Measurements from ENCODE around the gene DOCK9. TPM values are rescaled to one million over a fixed set of nuclear protein-coding genes. Genes with fewer than 3 reads are reported as not detected.

The DOCK9 gene
- total RNA-seq, 1 experiment from 2014 or later = 31.7 TPM

GRCh38 chr13:98970330-98970729 is 7.5 kb downstream of the DOCK9 start:
- no peaks in the 10 kb centered on the region for H3K9me3 ChIP-seq (ENCODE audit: low read length)
- intact Hi-C loops (cut with micrococcal nuclease) = no loop called here
- no peaks in the 10 kb centered on the region for H3K9me2 ChIP-seq (replicated peaks; ENCODE audit: low read length)
- no peak overlapping the region for H2AFZ ChIP-seq (ENCODE audit: low read length)
- no peak overlapping the region for H3K27ac ChIP-seq (ENCODE audit: low read length)
- H3K36me3 ChIP-seq (ENCODE audit: low read depth, low read length) = no peaks in the 10 kb centered on the region
- no peaks in the 10 kb centered on the region for H3K27me3 ChIP-seq (ENCODE audit: low read length)
- no peak overlapping the region for H3K9ac ChIP-seq (ENCODE audit: low read length)
- H3K4me2 ChIP-seq (ENCODE audit: low read length) = no peak overlapping the region
- POLR2A ChIA-PET (ENCODE audit: unreplicated experiment) = no interaction called here
- TF ChIP-seq EZH2 (IDR thresholded peaks at IDR 0.05; ENCODE audit: low read length, unreplicated experiment) = no peak
- TF ChIP-seq CTCF (conservative IDR thresholded peaks at IDR 0.05; ENCODE audit: low read depth, low read length) = no peak
- TF ChIP-seq EZH2phosphoT487 (IDR thresholded peaks at IDR 0.05; ENCODE audit: borderline replicate concordance, low read length) = no peak
- H3F3A ChIP-seq (ENCODE audit: low read length, unreplicated experiment) = no peaks in the 10 kb centered on the region
- DNase-seq = no peak
- no TSS peak for BruUV-seq (replicated peaks)
- no peak overlapping the region for H3K4me3 ChIP-seq (ENCODE audit: low read length)
- no peak for ATAC-seq
- CTCF ChIA-PET = no interaction called here
- H3K4me1 ChIP-seq (ENCODE audit: insufficient read depth, low read length) = peaks cover 14% of the 10 kb centered on the region
- no peaks in the 10 kb centered on the region for H4K20me1 ChIP-seq (ENCODE audit: low read length)
- H3K79me2 ChIP-seq (ENCODE audit: low read length) = no peaks in the 10 kb centered on the region

- Histone ChIP-seq H3K9ac (ENCODE audit: low read length) (no peak overlapping the region), H3K9me3 (ENCODE audit: low read length) (no peaks in the 10 kb centered on the region), H3K4me2 (ENCODE audit: low read length) (no peak overlapping the region), H3K79me2 (ENCODE audit: low read length) (no peaks in the 10 kb centered on the region), H3K27me3 (ENCODE audit: low read length) (no peaks in the 10 kb centered on the region), H3K27ac (ENCODE audit: low read length) (no peak overlapping the region), H4K20me1 (ENCODE audit: low read length) (no peaks in the 10 kb centered on the region), H3F3A (ENCODE audit: low read length, unreplicated experiment) (no peaks in the 10 kb centered on the region), H3K36me3 (ENCODE audit: low read depth, low read length) (no peaks in the 10 kb centered on the region), H3K4me1 (ENCODE audit: insufficient read depth, low read length) (peaks cover 4% of the 10 kb centered on the region; the same call in 1 of the 2 replicates), H3K9me2 (replicated peaks; ENCODE audit: low read length) (no peaks in the 10 kb centered on the region), H3K4me3 (ENCODE audit: low read length) (no peak overlapping the region), H2AFZ (ENCODE audit: low read length) (no peak overlapping the region)
- TF ChIP-seq EZH2 (IDR thresholded peaks at IDR 0.05; ENCODE audit: low read length, unreplicated experiment) (no peak), CTCF (conservative IDR thresholded peaks at IDR 0.05; ENCODE audit: low read depth, low read length) (no peak), EZH2phosphoT487 (IDR thresholded peaks at IDR 0.05; ENCODE audit: borderline replicate concordance, low read length) (no peak)
- POLR2A ChIA-PET (ENCODE audit: unreplicated experiment) = no interaction called here
- DNase-seq (no peak), ATAC-seq (no peak)
- intact Hi-C loops (cut with micrococcal nuclease) = no loop called here
- CTCF ChIA-PET = no interaction called here
- BruUV-seq (replicated peaks) = no TSS peak
Observed at GRCh38 chr13:98967491-98967890, 10.4 kb downstream of the DOCK9 start.

- Histone ChIP-seq H3K9me2 (replicated peaks; ENCODE audit: low read length) (no peaks in the 10 kb centered on the region), H3K36me3 (ENCODE audit: low read depth, low read length) (no peaks in the 10 kb centered on the region), H3K79me2 (ENCODE audit: low read length) (no peaks in the 10 kb centered on the region), H3F3A (ENCODE audit: low read length, unreplicated experiment) (no peaks in the 10 kb centered on the region), H2AFZ (ENCODE audit: low read length) (no peak overlapping the region), H3K4me2 (ENCODE audit: low read length) (no peak overlapping the region), H3K9me3 (ENCODE audit: low read length) (no peaks in the 10 kb centered on the region), H3K27ac (ENCODE audit: low read length) (no peak overlapping the region), H3K9ac (ENCODE audit: low read length) (no peak overlapping the region), H4K20me1 (ENCODE audit: low read length) (no peaks in the 10 kb centered on the region), H3K27me3 (ENCODE audit: low read length) (no peaks in the 10 kb centered on the region), H3K4me1 (ENCODE audit: insufficient read depth, low read length) (no peaks in the 10 kb centered on the region), H3K4me3 (ENCODE audit: low read length) (no peak overlapping the region)
- POLR2A ChIA-PET (ENCODE audit: unreplicated experiment) = no interaction called here
- CTCF ChIA-PET = interaction anchor here (0.6 kb wide), 1 partner anchor 76 kb away, joined by 3 read pairs; no protein-coding TSS in a partner anchor
- ATAC-seq (no peak), DNase-seq (no peak)
- intact Hi-C loops (cut with micrococcal nuclease) = no loop called here
- TF ChIP-seq EZH2phosphoT487 (IDR thresholded peaks at IDR 0.05; ENCODE audit: borderline replicate concordance, low read length) (no peak), EZH2 (IDR thresholded peaks at IDR 0.05; ENCODE audit: low read length, unreplicated experiment) (no peak), CTCF (conservative IDR thresholded peaks at IDR 0.05; ENCODE audit: low read depth, low read length) (no peak)
- BruUV-seq (replicated peaks) = no TSS peak
Observed at GRCh38 chr13:98966019-98966418, 11.8 kb downstream of the DOCK9 start.
